ENCODE data around the gene NOXRED1.

NOXRED1 gene

GRCh38 chr14:77344377-77344996, 78.8 kb downstream of the NOXRED1 start:
- Mint-ChIP-seq H3K4me3 (no peak overlapping the region), H3K27ac (no peak overlapping the region), H3K36me3 (peaks cover 47 to 62% of the 10 kb centered on the region in 2 donors), H3K4me1 (peaks cover 13 to 19% of the 10 kb centered on the region in 2 donors), H3K9me3 (peaks cover 0 to 1% of the 10 kb centered on the region in 2 donors), H3K27me3 (no peaks in the 10 kb centered on the region)
- DNase-seq (no peak), ATAC-seq (replicated peaks) (no peak)
